Thymus (tissue), 11 donors: ENCODE measurements around the gene GSN. TPM values are rescaled to one million over a fixed set of nuclear protein-coding genes. Genes with fewer than 3 reads are reported as not detected.

Experiments used
- DNase-seq, 9 donors: peaks; one replicate each; pipeline ENCODE4 v3.0.0-alpha.2; 2013; ENCODE audit warnings: low spot score in 9 of 9, low read depth in 6 of 9, missing footprints in 1 of 9
- H3K27ac ChIP-seq, 2 donors: one replicate each; pipeline ENCODE4 v1.5.1; 2013; ENCODE audit warnings: control low read depth in 1 of 2, low read depth in 1 of 2, low read length in 1 of 2, mild to moderate bottlenecking in 1 of 2, moderate library complexity in 1 of 2
- H3K27me3 ChIP-seq, 2 donors: one replicate each; pipeline ENCODE4 v1.5.1; 2013; ENCODE audit warnings: low read length in 1 of 2; ENCODE audit not compliant: control insufficient read depth in 2 of 2, insufficient read depth in 1 of 2
- H3K36me3 ChIP-seq, 2 donors: one replicate each; pipeline ENCODE4 v1.5.1; 2013; ENCODE audit warnings: low read length in 1 of 2, mild to moderate bottlenecking in 1 of 2, moderate library complexity in 1 of 2; ENCODE audit not compliant: control insufficient read depth in 2 of 2, insufficient read depth in 2 of 2
- H3K4me1 ChIP-seq, 2 donors: one replicate each; pipeline ENCODE4 v1.5.1; 2013; ENCODE audit warnings: low read length in 2 of 2; ENCODE audit not compliant: control insufficient read depth in 2 of 2, insufficient read depth in 2 of 2
- H3K4me3 ChIP-seq, 2 donors: one replicate each; pipeline ENCODE4 v1.5.1; 2013; ENCODE audit warnings: low read length in 2 of 2, control low read depth in 1 of 2, mild to moderate bottlenecking in 1 of 2
- H3K9me3 ChIP-seq, 2 donors: one replicate each; pipeline ENCODE4 v1.5.1; 2013; ENCODE audit warnings: low read length in 1 of 2, mild to moderate bottlenecking in 1 of 2; ENCODE audit not compliant: control insufficient read depth in 2 of 2, insufficient read depth in 1 of 2
- WGBS: extraction: QIAGEN DNeasy Blood & Tissue Kit; methylation state at CpG from one replicate; pipeline ENCODE4 v1.1.7; 2013; 5-methylcytosine and 5-hydroxymethylcytosine counted together
- polyA plus RNA-seq: library from polyadenylated mRNA; stranded (reverse); fragments of 200-250 nt; gene quantifications from one replicate; pipeline ENCODE4 v1.2.3, GENCODE V29; 2013
- total RNA-seq: library from RNA; stranded (reverse); fragments of 120-200 nt; gene quantifications from one replicate; pipeline ENCODE4 v1.2.4, GENCODE V29; 2013
- donor health status: healthy.

GSN gene
- total and polyA plus RNA-seq, 2 donors: 138 to 248 TPM

DNA sequence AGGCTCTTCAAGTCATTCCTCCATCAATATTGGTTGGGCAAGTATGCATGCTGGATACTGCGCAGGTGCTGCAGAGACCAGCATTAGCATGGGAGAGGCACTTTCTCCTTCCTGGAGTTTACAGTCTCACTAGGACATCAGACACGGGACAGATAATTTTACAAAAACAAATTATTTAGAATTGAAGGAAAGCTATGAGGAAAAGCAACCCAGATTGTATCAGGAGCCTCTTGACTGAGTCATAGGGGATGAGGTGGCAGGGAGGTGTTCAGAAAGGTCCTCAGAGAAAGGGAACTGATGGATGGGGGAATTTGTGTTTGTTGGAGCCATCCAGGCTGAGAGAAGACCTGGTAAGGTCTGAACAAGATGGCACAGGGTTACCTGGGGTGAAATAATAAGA is 41.8 kb upstream of the GSN start:
- Histone ChIP-seq H3K9me3 (no peaks in the 10 kb centered on the region), H3K4me1 (peaks cover 0 to 2% of the 10 kb centered on the region in 2 donors), H3K27ac (no peak overlapping the region), H3K4me3 (no peak overlapping the region), H3K27me3 (no peaks in the 10 kb centered on the region), H3K36me3 (no peaks in the 10 kb centered on the region)
- no peak for DNase-seq
- WGBS: 97% methylated on average over 2 of the region's 2 CpGs

DNA sequence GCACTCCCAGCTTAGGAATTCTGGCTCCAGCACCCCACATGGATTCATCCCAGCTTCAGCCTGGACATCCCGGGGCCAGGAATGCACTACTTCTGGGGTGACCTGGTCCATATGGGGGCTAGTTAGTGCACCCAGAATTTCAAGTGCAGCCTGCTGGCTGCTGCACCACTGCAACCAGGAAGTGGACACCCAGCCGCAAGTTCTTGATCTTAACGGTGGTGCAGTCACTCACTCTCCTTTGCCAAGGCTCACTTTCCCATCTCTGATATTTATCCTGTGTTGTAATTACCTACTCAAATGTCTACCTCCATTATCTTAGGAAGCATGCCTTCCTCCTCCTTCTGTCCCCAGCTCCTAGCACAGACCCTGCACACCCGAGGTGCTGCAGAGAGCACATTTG is 40.1 kb upstream of the GSN start:
- Histone ChIP-seq H3K4me3 (no peak overlapping the region), H3K36me3 (no peaks in the 10 kb centered on the region), H3K9me3 (no peaks in the 10 kb centered on the region), H3K27me3 (no peaks in the 10 kb centered on the region), H3K27ac (no peak overlapping the region), H3K4me1 (no peaks in the 10 kb centered on the region)
- no peak for DNase-seq
- WGBS: 88% methylated on average over 4 of the region's 4 CpGs

DNA sequence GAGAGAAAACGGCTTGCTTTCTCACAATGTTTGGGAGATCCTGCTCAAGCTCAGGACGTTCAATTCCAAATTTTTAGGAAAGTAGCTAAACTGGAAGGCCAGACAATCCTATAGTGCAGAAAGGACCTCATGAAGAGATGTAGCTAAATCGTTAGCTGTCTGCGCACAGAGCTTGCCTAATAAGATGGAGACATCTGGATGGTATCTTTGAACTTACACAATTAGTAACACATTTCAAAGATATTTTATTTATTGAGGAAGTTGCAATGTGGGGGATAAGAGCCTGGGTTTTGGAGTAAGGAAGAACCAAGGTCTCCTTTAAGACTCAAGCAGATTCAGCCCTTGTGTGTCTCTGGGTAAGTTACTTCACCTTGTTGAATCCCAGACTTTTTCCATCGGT is 37.7 kb upstream of the GSN start:
- DNase-seq: no peak
- Histone ChIP-seq H3K9me3 (no peaks in the 10 kb centered on the region), H3K27me3 (no peaks in the 10 kb centered on the region), H3K4me1 (no peaks in the 10 kb centered on the region), H3K27ac (no peak overlapping the region), H3K4me3 (no peak overlapping the region), H3K36me3 (no peaks in the 10 kb centered on the region)
- 95% methylated on average over 5 of the region's 5 CpGs for WGBS

DNA sequence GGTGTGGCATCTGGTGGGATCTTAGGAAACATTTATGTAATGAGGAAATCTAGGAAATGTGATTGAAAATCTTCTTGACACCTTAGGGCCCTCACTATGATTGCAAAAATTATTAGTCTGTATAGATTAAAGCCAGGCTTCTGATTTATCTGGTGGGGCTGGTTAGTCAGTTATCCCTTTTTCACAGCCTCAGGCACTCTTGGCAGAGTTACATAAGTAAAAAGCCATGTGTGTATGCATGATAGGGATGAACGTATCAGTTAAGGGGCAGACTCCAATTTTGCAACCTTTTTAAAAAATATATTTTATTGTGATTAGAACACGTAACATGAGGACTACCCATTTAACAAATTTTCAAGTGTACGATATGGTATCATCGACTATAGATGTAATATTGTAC is 35.7 kb upstream of the GSN start:
- H3K9me3 ChIP-seq: no peaks in the 10 kb centered on the region
- no peaks in the 10 kb centered on the region for H3K27me3 ChIP-seq
- 97% methylated on average over 4 of the region's 4 CpGs for WGBS
- no peak overlapping the region for H3K27ac ChIP-seq
- no peaks in the 10 kb centered on the region for H3K4me1 ChIP-seq
- H3K36me3 ChIP-seq: no peaks in the 10 kb centered on the region
- no peak for DNase-seq
- no peak overlapping the region for H3K4me3 ChIP-seq

DNA sequence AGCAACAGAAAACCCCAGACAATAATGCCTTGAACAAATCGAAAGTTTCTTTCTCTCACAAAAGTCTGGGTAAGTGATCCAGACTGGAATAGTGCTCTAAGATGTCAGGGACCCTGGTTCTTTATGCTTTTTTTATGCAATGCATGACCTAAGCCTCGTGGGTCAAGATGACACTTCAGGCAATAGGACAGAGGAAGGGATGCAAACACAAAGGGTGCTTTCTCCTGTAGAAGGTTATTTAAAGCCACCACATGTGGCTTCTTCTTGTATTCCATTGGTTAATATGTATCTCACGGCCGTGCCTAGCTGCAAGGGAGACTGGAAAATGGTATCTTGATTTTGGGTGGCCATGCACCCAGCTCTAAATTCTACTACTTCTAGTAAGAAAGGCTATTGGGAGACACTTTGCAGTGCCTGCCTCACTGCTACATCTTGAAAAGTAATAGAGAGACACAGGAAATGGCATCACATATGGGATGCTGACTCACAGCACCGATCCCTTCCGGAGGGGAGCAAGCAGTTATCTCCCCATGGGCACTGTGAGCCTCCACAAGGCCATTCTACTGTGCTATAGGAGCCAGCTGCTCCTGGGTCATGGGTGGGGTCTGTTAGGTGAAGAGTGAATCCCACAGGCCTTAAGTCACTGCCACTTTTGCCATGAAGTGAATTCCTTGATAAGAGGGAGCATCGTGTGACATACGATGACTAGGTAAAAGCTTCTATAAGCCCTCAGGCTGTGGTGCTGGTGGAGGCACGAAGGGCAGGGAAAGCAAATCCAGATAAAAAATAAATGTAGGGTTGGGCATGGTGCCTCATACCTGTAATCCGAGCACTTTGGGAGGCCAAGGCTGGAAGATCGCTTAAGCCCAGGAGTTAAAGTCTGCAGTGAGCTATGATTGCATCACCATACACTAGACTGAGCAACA is 33.8 kb upstream of the GSN start:
- Histone ChIP-seq H3K4me3 (no peak overlapping the region), H3K27me3 (no peaks in the 10 kb centered on the region), H3K4me1 (no peaks in the 10 kb centered on the region), H3K27ac (no peak overlapping the region), H3K9me3 (no peaks in the 10 kb centered on the region), H3K36me3 (no peaks in the 10 kb centered on the region)
- 97% methylated on average over 11 of the region's 11 CpGs for WGBS
- DNase-seq: no peak

DNA sequence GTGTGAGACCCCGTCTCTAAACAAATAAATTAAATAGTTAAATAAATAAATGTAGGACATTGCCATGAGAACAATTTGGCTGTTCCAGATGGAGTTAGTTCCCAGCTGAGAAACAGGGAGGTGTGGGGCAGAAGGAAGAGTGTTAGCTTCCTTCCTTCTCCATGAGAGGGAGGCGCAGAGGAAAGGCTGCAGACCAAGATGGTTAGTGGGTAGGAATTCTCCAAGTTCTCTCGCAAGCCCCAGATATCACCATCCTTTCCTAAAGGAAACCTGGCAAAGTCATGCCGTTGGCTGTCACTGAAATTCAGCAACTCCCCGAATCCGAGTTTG is 33.2 kb upstream of the GSN start:
- H3K4me1 ChIP-seq: no peaks in the 10 kb centered on the region
- WGBS: 96% methylated on average over 6 of the region's 6 CpGs
- H3K27me3 ChIP-seq: no peaks in the 10 kb centered on the region
- no peak overlapping the region for H3K4me3 ChIP-seq
- no peaks in the 10 kb centered on the region for H3K36me3 ChIP-seq
- H3K27ac ChIP-seq: no peak overlapping the region
- H3K9me3 ChIP-seq: no peaks in the 10 kb centered on the region
- DNase-seq: no peak

DNA sequence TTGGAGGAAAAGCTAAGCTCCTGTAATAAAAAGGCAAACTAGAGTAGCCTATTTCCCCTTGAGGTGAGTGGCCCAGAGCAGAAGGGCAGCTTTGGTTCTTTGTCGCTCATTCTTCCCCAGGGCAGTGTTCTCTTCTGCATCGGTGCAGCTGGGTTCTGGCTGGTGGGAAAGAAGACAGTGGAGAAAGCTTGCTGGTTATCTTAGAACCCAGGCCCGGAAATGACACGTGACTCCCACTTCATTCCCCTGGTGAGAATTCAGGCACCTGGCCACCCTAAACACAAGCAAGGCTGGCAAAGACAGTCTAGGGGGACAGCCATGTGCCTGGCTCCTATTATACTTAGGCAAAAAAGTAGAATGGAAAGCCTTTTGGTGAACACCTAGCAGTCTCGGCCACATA is 32.5 kb upstream of the GSN start:
- no peak for DNase-seq

DNA sequence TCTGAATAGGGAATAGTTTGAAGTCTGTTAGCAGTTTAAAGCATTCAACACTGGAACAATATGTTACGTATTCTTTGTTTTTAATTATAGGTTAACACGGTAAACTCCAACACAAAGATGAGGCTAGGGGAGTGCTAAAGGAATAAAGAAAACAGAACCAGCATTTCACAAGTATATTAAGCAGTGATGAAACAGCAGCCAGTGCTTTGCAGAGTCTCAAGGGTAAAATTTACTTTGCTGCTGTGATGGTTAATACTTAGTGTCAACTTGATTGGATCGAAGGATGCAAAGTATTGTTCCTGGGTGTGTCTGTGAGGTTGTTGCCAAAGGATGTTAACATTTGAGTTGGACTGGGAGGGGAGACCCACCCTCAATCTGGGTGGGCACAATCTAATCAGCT is 30.0 kb upstream of the GSN start:
- Histone ChIP-seq H3K27ac (no peak overlapping the region), H3K36me3 (no peaks in the 10 kb centered on the region), H3K9me3 (no peaks in the 10 kb centered on the region), H3K4me3 (no peak overlapping the region), H3K27me3 (no peaks in the 10 kb centered on the region), H3K4me1 (peaks cover 0 to 3% of the 10 kb centered on the region in 2 donors)
- DNase-seq: no peak
- 98% methylated on average over 3 of the region's 3 CpGs for WGBS

More for the DNA sequence above, 32.5 kb upstream of the GSN start:
- 96% methylated on average over 5 of the region's 5 CpGs for WGBS
- H3K36me3 ChIP-seq: no peaks in the 10 kb centered on the region
- no peak overlapping the region for H3K4me3 ChIP-seq
- no peak overlapping the region for H3K27ac ChIP-seq
- H3K4me1 ChIP-seq: peaks cover 0 to 3% of the 10 kb centered on the region in 2 donors
- H3K27me3 ChIP-seq: no peaks in the 10 kb centered on the region
- no peaks in the 10 kb centered on the region for H3K9me3 ChIP-seq

DNA sequence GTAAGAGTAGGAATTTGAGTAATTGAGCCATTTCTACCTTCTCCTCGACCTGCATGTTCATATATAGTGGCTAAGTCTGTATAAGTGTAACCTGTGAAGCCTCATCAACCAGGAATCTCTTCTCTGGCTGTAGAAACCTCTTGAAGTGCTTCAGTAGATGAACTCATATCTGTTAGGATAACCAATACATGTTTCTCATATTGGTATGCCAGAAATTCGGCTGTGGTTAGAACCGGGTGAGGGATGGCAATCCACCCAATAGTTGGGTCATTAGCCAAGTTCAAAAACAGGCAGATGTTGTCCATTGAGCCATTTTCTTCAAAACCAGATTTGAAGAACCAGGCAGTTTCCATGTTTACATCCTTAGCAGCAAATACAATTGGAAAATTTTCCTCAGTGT is 28.9 kb upstream of the GSN start:
- H3K4me1 ChIP-seq: peaks cover 0 to 3% of the 10 kb centered on the region in 2 donors
- H3K36me3 ChIP-seq: no peaks in the 10 kb centered on the region
- H3K27ac ChIP-seq: no peak overlapping the region
- H3K27me3 ChIP-seq: no peaks in the 10 kb centered on the region
- 95% methylated on average over 3 of the region's 3 CpGs for WGBS
- H3K4me3 ChIP-seq: no peak overlapping the region
- DNase-seq: no peak
- no peaks in the 10 kb centered on the region for H3K9me3 ChIP-seq
